Gastroesophageal sphincter (tissue), 4 donors: ENCODE measurements around the gene PARD3B. TPM values are rescaled to one million over a fixed set of nuclear protein-coding genes. Genes with fewer than 3 reads are reported as not detected.

Experiments
- ATAC-seq: fragments of 150-250 bp; one replicate; pipeline ENCODE4 v1.9.1; 2016; ENCODE audit warnings: mild to moderate bottlenecking, moderate library complexity
- H3K27ac ChIP-seq, 4 donors: fragments of 200-600 bp; sonication (generic) in 3 of 4; 1 replicate in 3 of 4; 2 replicates in 1 of 4; pipeline ENCODE4 v1.5.1; 2016 to 2019
- H3K27me3 ChIP-seq: fragments of 200-600 bp; sonication (generic); one replicate; pipeline ENCODE4 v1.5.1; 2019
- H3K36me3 ChIP-seq, 2 donors: fragments of 200-600 bp; sonication (generic); one replicate each; pipeline ENCODE4 v1.5.1; 2019; ENCODE audit warnings: control low read depth in 1 of 2
- H3K4me1 ChIP-seq, 3 donors: fragments of 200-600 bp; sonication (generic); 1 replicate in 2 of 3; 2 replicates in 1 of 3; pipeline ENCODE4 v1.5.1; 2016 to 2019; ENCODE audit warnings: control low read depth in 2 of 3
- H3K4me3 ChIP-seq, 2 donors: fragments of 200-600 bp; sonication (generic); one replicate each; pipeline ENCODE4 v1.5.1; 2019; ENCODE audit warnings: mild to moderate bottlenecking in 1 of 2, moderate library complexity in 1 of 2
- H3K9me3 ChIP-seq, 3 donors: fragments of 200-600 bp; sonication (generic); one replicate each; pipeline ENCODE4 v1.5.1; 2017 to 2019; ENCODE audit warnings: control low read depth in 2 of 3
- CTCF ChIP-seq, 4 experiments: fragments of 200-600 bp in 2 of 4; fragments of 450-650 bp in 2 of 4; sonication (generic) in 1 of 4; IDR thresholded peaks; one replicate each; pipeline ENCODE4 v1.5.1; 2017 to 2019; ENCODE audit warnings: antibody characterized with exemption in 4 of 4, mild to moderate bottlenecking in 2 of 4, moderate library complexity in 2 of 4
- EP300 ChIP-seq: sonication (generic); formaldehyde crosslinking; IDR thresholded peaks from one replicate; pipeline ENCODE4 v1.6.1; 2017; ENCODE audit warnings: antibody characterized with exemption, mild to moderate bottlenecking
- POLR2A ChIP-seq, 2 donors: fragments of 450-650 bp; IDR thresholded peaks; one replicate each; pipeline ENCODE4 v1.6.1; 2017; ENCODE audit warnings: antibody characterized with exemption in 2 of 2, mild to moderate bottlenecking in 2 of 2, moderate library complexity in 1 of 2
- POLR2AphosphoS5 ChIP-seq: sonication (generic); formaldehyde crosslinking; IDR thresholded peaks from one replicate; pipeline ENCODE4 v1.6.1; 2017; ENCODE audit warnings: antibody characterized with exemption
- WGBS, 2 donors: methylation state at CpG; one replicate each; pipeline ENCODE4 v1.1.5; 2018; ENCODE audit warnings: low coverage in 1 of 2; 5-methylcytosine and 5-hydroxymethylcytosine counted together
- total RNA-seq, 4 donors: library from RNA; depleted of rRNA; stranded (reverse); fragments of >200 nt; gene quantifications; one replicate each; pipeline ENCODE4 v1.1.0, GENCODE V29; 2016

Gene PARD3B
- total RNA-seq, 4 donors from 2014 or later, result 29.6 to 42.2 (median 41.0) TPM

- no peaks in the 10 kb centered on the region for H3K36me3 ChIP-seq
- 83 to 100% methylated on average over 2 of the region's 2 CpGs for WGBS, 2 donors
- H3K4me3 ChIP-seq, result no peak overlapping the region
- TF ChIP-seq EP300 (no peak), CTCF (IDR thresholded peaks at IDR 0.05) (no peak), POLR2A (IDR thresholded peaks at IDR 0.05) (no peak), POLR2AphosphoS5 (no peak)
- H3K27me3 ChIP-seq, result no peaks in the 10 kb centered on the region
- no peak for ATAC-seq
- H3K4me1 ChIP-seq, result peaks cover 0 to 9% (median 0%) of the 10 kb centered on the region in 3 donors
- H3K9me3 ChIP-seq, result no peaks in the 10 kb centered on the region
- no peak overlapping the region for H3K27ac ChIP-seq
Measured at GRCh38 chr2:205103699-205104098, 558.4 kb downstream of the PARD3B start.

GRCh38 chr2:205107810-205108209 is 562.5 kb downstream of the PARD3B start:
- ATAC-seq, result no peak
- TF ChIP-seq POLR2A (IDR thresholded peaks at IDR 0.05) (no peak), EP300 (no peak), CTCF (IDR thresholded peaks at IDR 0.05) (no peak), POLR2AphosphoS5 (no peak)

GRCh38 chr2:205115511-205115910 is 570.2 kb downstream of the PARD3B start:
- TF ChIP-seq EP300 (no peak), CTCF (IDR thresholded peaks at IDR 0.05) (no peak), POLR2AphosphoS5 (no peak), POLR2A (IDR thresholded peaks at IDR 0.05) (no peak)
- Histone ChIP-seq H3K27ac (no peak overlapping the region), H3K9me3 (peaks cover 0 to 4% (median 0%) of the 10 kb centered on the region in 3 donors), H3K4me3 (no peak overlapping the region), H3K4me1 (no peaks in the 10 kb centered on the region), H3K27me3 (no peaks in the 10 kb centered on the region), H3K36me3 (no peaks in the 10 kb centered on the region)
- 93 to 100% methylated on average over 2 of the region's 2 CpGs for WGBS, 2 donors
- no peak for ATAC-seq

More at GRCh38 chr2:205107810-205108209, 562.5 kb downstream of the PARD3B start:
- Histone ChIP-seq H3K36me3 (no peaks in the 10 kb centered on the region), H3K27me3 (no peaks in the 10 kb centered on the region), H3K4me3 (no peak overlapping the region), H3K27ac (no peak overlapping the region), H3K9me3 (peaks cover 0 to 4% (median 0%) of the 10 kb centered on the region in 3 donors), H3K4me1 (no peaks in the 10 kb centered on the region)
- 90 to 91% methylated on average over 2 of the region's 2 CpGs for WGBS, 2 donors

- Histone ChIP-seq H3K36me3 (peaks cover 0 to 8% of the 10 kb centered on the region in 2 donors), H3K4me1 (no peaks in the 10 kb centered on the region), H3K9me3 (no peaks in the 10 kb centered on the region), H3K27ac (no peak overlapping the region), H3K27me3 (no peaks in the 10 kb centered on the region), H3K4me3 (no peak overlapping the region)
- TF ChIP-seq POLR2A (IDR thresholded peaks at IDR 0.05) (no peak), EP300 (no peak), POLR2AphosphoS5 (no peak), CTCF (IDR thresholded peaks at IDR 0.05) (no peak)
- no peak for ATAC-seq
- WGBS, 2 donors, result 100% methylated on average over 1 to 2 of the region's 2 CpGs
Measured at GRCh38 chr2:205117125-205117524, 571.9 kb downstream of the PARD3B start.

- no peak for TF ChIP-seq EP300
- no peak for TF ChIP-seq CTCF (IDR thresholded peaks at IDR 0.05)
- TF ChIP-seq POLR2A (IDR thresholded peaks at IDR 0.05), result no peak
- TF ChIP-seq POLR2AphosphoS5, result no peak
- H3K9me3 ChIP-seq, result no peaks in the 10 kb centered on the region
- no peak overlapping the region for H3K4me3 ChIP-seq
- no peaks in the 10 kb centered on the region for H3K4me1 ChIP-seq
- no peaks in the 10 kb centered on the region for H3K27me3 ChIP-seq
- ATAC-seq, result no peak
- H3K36me3 ChIP-seq, result peaks cover 0 to 8% of the 10 kb centered on the region in 2 donors
- 86 to 96% methylated on average over 8 of the region's 9 CpGs for whole genome bisulfite sequencing, 2 donors
- no peak overlapping the region for H3K27ac ChIP-seq
Measured at GRCh38 chr2:205119136-205119535, 573.9 kb downstream of the PARD3B start.
